Non-pigmented ciliary epithelial cell (primary cell): Measurements from ENCODE around the gene TOP2A.

ENCODE experiments used
- DNase-seq: peaks from one replicate; pipeline ENCODE4 v3.0.0-alpha.2; 2010; ENCODE audit warnings: low read depth

Gene TOP2A

DNA sequence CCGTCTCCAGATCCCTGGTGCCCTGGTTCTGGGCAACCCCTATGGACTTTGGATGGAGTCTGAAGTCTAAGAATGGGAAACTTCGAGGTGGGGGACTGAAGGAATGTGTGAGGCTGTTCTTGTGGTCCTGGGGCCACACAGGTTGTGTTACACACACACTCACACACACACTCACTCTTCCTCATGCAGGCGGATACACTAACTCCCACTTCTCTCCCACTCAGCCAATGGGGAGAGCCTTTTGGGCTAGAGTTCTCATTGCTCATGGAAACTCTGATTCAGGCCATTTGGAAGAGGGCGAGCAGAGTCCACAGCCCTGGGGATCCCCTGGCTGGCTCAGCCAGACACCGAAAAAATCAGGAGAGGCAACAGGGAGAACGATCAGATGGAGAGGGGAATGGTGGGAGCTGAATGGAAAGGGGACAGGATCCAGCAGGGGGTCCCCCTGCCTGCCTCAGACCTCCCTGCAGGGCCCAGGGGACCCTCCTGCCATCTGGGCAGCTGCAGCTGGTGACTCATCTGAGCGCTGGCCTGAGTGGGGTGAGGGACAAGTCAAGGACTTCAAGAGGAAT is 34.6 kb upstream of the TOP2A start:
- DNase-seq: peak; percentile 83

- no peak for DNase-seq
Observed at GRCh38 chr17:40451420-40451819, 33.7 kb upstream of the TOP2A start.

DNA sequence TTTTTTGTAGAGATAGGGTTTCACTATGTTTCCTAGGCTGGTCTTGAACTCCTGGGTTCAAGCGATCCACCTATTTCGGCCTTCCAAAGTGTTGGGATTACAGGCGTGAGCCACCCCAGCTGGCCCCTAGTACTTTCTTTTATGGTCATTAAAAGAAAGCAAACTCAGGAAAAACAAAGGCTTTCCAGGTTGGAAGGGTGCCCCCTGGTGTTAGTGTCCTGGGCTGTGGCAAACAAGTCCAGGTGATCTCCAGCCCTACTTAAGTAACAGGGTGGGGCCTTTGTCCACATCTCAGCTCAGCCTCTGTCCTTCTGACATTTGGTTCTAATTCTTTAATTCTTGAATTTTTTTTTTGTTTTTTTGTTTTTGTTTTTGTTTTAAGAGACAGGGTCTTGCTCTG is 32.5 kb upstream of the TOP2A start:
- no peak for DNase-seq

DNA sequence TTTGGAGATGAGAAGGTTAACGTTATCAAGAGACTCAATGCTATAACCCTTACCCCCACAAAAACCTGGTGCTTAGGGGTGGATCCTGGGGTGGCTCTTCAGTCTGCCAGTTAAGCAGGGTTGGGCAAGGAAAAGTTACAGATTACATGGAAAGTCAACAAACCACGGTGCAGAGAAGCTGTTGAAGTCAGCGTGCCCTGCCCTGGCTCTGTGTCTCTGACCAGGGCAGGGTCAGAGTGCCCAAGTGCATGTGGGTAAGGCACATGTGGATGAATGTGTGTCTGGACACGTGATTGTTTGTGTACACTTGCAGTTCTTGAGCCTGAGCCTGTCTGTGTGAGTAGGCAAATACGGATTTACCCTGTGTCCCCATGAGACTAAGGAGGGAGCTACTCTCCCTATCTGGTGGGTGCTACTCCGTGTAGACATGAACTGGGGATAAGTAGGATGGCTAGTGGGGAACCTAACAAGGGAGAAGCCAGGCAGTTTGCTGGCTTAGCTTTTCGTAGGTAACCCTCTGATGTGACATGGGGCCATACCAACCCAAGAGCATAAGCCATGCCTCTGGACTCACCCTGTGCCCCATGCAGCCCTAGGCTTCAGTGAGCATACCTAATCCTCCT is 31.1 kb upstream of the TOP2A start:
- DNase-seq: no peak

GRCh38 chr17:40448213-40448638 is 30.5 kb upstream of the TOP2A start:
- DNase-seq: no peak

- DNase-seq: no peak
Observed at GRCh38 chr17:40447806-40448205, 30.1 kb upstream of the TOP2A start.

- no peak for DNase-seq
Observed at GRCh38 chr17:40447148-40447644, 29.5 kb upstream of the TOP2A start.

GRCh38 chr17:40445751-40446468 is 28.2 kb upstream of the TOP2A start:
- no peak for DNase-seq

- DNase-seq: no peak
Observed at GRCh38 chr17:40443988-40444899, 26.5 kb upstream of the TOP2A start.

- no peak for DNase-seq
Observed at GRCh38 chr17:40443196-40443987, 25.7 kb upstream of the TOP2A start, which contains the start of gene IGFBP4. Gene IGFBP4, plus strand, starts transcription at chr17:40443450. Its CDS starts 286 bp downstream, at chr17:40443736.

GRCh38 chr17:40442392-40443195 is 24.9 kb upstream of the TOP2A start:
- no peak for DNase-seq

DNA sequence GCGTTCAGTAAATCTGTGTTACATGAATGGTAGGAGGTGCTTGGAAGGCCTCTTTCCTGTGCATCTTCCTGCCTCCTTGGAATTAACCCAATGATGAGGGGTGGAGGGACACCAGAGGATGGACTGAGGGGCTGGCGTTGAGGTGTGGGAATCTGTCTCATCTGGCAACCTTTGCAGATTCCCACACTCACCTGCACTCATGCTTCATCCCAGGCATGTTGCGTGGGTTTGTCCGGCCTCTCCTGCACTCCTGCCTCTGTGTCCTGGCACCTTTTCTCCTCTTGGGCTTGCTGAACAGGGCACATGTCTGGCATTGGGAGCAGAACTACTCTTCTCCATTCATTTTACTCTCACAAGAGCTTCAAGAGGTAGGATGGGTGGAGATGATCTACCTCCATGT is 22.5 kb upstream of the TOP2A start:
- DNase-seq: no peak

DNA sequence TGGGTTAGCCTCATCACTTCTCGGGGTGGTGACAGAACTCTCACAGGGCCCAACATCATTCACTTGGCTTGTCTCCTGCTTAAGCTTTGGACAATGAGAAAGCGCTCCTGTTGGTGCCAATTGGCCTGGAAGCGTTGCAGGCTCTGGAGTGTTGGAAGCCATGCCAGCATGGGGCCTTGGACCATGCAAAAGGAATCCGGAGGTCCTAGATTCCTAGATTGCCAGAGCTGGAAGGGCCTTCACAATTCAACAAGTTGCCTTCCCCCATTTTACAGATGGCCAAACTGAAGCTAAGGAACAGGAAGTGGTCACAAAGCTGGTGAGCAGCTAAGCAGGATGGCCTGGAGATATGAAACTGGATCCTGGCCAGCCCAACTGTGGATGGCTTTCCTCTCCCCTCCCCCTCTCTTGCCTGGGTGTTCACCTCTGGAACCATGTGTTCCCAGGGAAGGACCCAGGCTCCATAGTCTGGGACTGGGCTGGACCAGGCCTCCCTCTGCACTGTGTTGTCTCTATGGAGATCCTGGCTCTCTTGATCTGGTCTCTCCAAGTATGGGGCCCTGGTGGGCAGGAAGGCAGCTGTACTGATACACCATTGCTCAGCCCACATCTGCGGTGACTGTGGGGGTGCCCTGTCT is 19.5 kb upstream of the TOP2A start:
- no peak for DNase-seq

DNA sequence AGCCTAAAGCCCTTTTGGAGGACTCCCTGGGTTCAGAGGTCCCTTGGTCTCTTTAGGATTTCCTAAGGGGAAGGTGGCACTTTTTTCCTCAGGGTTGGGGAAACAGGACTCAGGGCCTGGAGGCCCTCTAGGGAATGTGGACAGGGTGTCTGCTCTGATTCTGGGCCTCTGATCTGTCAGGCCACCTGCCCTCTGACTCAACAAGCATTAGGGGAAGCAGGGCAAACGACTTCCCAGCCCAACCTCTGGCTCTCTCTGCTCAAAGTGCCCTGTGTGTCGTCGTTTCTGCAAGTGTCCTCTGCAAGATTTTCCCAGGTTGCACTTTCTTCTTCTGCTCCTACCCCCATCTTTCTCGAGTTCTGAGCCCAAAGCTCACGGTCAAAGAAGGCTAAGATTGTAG is 18.9 kb upstream of the TOP2A start:
- no peak for DNase-seq

GRCh38 chr17:40433551-40434415 is 16.1 kb upstream of the TOP2A start:
- DNase-seq: no peak

DNA sequence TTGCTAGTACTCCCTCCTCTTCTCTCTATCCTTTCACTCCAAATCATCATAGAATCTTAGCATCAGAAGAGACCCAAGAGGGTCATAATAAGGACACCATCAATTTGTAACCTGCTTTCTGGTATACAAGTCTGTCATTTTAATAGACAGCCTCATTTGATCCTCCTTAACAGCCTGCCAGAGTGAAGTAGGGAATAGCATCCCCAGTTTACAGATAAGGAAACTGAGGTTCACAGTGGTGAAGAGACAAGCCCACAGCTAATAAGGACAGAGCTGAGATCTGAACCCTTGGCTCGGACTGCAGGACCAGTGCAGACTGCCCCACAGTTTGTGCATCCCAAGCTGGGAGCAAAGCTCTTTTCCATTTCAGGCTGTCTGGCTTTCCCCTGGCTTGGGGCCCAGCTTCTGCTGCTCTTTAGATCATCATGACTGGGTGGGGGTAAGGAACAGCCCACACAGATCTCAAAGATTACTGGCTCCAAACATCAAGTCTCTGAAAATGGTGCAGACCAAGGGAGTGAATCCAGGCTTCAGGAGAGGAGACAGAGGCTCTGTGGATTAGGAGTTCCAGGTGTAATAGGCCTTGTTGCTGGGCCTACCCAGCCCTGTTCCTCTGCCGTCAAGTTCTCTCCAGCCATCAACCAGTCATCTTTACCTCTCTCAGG is 15.3 kb upstream of the TOP2A start:
- DNase-seq: no peak

- DNase-seq: no peak
Observed at GRCh38 chr17:40431231-40431602, 13.5 kb upstream of the TOP2A start.
